HT1080 (cell line): ENCODE data around the gene RBM38. TPM values are rescaled to one million over a fixed set of nuclear protein-coding genes. Genes with fewer than 3 reads are reported as not detected.

Source experiments
- DNase-seq: peaks from one replicate; pipeline ENCODE4 v3.0.0-alpha.2; 2015; ENCODE audit warnings: low read depth
- total RNA-seq: library from RNA; depleted of rRNA; stranded (reverse); fragments of >200 nt; shearing (Covaris generic); gene quantifications from 2 replicates; pipeline ENCODE4 v1.2.3, GENCODE V29; 2014

RBM38 gene
- total RNA-seq, 1 experiment from 2014 or later = 23.9 TPM

- no peak for DNase-seq
Observed at GRCh38 chr20:57374343-57374930, 16.8 kb upstream of the RBM38 start.

GRCh38 chr20:57374931-57375651 lies 16.1 kb upstream of the RBM38 start:
- DNase-seq = no peak

DNA sequence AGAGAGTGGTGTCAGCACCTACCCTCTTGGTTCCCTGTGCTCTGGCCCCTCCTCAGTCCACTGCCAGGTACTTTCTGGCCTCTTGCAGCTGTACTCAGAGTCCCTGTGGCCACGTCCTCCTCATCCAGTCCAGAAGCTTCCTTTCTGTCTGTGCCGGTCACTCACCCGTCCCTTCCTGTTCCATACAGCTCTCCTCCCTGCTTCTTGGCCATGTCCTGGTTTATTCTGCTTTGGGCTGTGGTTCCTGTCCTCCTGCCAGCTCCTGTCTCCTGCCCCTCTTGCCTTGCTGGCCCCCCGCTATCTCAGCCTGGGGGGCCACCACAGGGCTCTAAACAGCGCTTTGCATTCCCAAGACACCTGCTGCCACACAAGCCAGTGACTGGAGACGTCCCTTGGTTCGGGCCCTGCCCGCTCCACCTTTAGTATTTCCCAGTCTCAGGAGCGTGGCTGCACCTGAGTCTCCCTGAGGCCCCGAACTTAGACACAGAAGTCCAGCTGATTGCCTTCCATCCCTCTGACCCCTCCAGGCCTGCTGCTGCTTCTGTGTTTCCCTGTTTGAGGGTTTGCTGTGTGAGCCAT lies 15.5 kb upstream of the RBM38 start:
- DNase-seq = no peak

GRCh38 chr20:57377350-57377749 lies 13.8 kb upstream of the RBM38 start:
- no peak for DNase-seq

GRCh38 chr20:57378107-57378506 lies 13.1 kb upstream of the RBM38 start:
- no peak for DNase-seq

- no peak for DNase-seq
Observed at GRCh38 chr20:57378646-57379262, 12.4 kb upstream of the RBM38 start.

GRCh38 chr20:57379263-57379647 lies 11.9 kb upstream of the RBM38 start:
- no peak for DNase-seq

GRCh38 chr20:57380081-57380750 lies 11.0 kb upstream of the RBM38 start:
- DNase-seq = no peak

DNA sequence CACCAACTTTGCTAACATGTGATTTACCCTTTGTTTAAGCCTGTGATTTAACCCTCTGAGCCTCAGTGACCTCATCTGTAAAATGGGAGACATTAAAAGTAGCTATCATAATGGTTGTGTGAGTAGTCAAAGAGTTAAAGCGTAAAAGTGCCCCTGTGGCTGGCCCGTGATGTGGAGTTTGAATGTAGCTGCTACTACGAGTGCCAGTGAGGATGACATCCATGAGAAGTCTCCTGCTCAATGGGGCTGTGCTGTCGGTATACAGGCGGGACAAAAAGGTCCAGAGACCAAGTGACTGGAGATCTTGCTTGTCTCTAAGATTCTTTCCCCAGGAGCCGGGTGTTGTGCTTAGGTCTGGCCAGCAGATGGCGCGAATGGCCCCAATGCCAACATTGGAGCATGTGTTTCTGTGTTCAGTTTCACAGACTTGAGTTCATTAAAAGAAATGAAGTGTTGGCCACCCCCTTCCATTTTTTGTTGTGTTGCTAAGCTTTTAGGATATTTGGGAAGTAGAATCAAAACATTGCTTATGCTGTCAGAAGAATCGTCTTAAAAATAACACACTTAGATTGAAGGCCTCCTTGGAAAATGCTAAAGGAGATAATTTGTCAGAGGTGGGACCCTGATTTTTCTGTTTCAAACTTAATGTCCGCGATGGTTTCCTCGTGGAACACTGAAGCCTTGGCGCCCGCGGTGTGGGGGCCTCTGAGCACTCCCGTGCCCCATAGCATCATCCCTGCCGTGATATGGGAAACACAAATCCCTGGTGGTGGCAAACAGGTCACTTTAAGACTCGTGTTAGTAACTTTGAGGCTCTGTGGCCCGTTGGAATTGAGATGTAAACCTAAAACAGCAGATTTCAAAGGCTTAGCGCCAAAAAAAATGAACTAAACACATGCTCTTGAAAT lies 9.3 kb upstream of the RBM38 start:
- DNase-seq = peak; percentile 73

DNA sequence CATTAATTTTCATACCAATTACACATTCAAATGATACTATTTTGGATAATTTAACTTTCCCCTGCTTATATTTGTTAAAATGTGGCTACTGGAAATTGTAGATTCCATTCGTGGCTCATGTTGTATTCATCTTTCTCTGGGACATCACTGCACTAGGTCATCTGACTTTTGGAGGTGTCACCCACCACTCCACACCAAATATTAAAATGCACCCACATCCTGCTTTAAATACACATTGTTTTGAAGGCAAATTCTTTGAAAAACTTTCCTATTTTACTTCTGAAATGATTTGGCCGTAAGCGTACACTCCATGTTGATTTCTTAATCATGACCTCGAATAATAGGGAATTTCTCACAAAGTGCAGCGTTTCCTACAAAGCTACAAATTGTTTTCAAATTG lies 8.7 kb upstream of the RBM38 start:
- DNase-seq = no peak

- DNase-seq = no peak
Observed at GRCh38 chr20:57383447-57384347, 7.5 kb upstream of the RBM38 start.

GRCh38 chr20:57384486-57384885 lies 6.7 kb upstream of the RBM38 start:
- DNase-seq = no peak

- no peak for DNase-seq
Observed at GRCh38 chr20:57384953-57385761, 6.0 kb upstream of the RBM38 start.

DNA sequence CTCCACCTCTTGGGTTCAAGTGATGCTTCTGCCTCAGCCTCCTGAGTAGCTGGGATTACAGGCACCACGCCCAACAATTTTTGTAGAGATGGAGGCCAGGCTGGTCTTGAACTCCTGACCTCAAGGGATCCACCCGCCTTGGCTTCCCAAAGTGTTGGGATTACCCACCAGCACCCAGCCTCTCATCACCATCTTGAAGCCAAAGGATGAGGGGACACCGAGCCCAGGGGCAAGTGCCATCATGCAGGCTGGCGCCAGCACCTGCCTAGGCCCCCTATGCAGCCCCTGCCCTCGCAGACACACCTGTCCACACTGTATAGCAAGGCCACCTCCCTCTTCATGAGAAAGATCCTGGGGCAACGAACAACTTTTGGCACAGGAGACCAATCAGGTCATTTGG lies 5.3 kb upstream of the RBM38 start:
- DNase-seq = no peak

- no peak for DNase-seq
Observed at GRCh38 chr20:57386762-57387161, 4.4 kb upstream of the RBM38 start.

DNA sequence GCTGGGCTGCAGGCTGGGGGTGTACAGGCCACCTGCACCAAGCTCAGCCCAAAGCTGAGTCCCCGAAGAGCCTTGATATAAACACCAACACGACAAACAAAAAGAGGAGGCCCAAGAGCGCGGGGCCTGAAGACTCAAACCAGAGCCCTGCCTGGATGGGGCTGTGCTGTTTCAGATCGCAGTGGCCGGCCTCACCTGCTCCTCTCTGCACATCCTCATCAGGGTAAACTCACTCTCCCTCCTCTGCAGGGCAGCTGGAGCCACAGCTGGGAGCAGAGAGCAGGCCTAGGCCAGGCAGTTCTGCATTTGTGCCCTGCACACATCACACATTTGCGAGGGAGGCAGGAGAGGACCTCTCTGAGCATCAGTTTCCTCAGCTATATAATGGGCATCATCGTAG lies 3.7 kb upstream of the RBM38 start:
- no peak for DNase-seq

DNA sequence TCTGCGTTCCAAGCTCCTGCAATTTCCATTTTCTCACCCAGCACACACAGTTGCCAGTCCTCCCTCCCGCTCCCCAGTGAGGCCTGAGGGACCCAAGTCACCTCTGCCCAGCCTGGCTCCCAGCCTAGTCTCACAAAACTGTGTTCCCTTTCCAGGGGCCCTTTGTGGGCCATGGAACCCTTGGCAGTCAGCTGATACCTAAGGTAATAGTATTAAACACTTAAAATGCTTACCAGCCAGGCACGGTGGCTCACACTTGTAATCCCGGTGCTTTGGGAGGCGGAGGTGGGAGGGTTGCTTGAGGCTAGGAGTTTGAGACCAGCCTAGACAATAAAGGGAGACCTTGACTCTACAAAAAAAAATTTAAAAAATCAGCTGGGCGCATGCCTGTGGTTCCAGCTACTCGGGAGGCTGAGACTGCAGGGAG lies 3.2 kb upstream of the RBM38 start:
- DNase-seq = no peak

DNA sequence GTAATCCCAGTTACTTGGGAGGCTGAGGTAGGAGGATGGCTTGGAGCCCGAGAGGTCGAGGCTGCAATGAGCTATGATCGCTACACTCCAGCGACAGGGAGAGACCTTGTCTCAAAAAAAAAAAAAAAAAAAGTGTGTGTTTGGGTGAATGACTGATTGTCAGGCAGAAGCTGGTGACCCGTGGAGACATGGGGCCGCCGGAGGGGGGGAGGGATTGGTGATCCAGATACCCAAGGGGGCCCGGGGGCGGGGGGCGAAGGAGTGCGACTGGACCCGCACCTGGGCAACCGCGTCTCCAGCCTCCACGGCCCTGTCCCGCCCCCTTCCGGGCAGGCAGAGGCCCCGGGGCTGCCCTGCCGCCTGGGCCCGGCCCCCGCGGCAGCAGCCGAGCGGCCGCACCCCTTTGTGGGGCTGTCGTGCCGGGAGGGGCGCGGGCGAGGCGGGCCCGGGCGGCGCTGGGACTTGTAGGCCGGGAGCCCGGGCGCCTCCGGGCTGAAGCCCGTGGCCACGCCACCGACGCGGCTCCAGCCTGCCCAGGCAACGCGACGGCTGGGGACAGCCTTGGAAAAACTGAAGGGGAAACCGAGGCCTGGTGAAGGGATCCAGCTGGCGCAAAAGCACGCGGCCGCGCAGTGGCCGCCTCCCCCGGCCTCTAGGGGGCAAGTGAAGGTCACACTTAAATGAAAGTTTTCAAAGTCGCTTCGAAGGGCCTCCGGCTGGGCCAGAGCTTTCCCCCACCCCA lies 2.1 kb upstream of the RBM38 start:
- no peak for DNase-seq
